Measurements from ENCODE around the gene RFC2.

RFC2 gene

GRCh38 chr7:74183653-74184450, 70.3 kb downstream of the RFC2 start:
- peaks cover 30% of the 10 kb centered on the region for H3K4me1 ChIP-seq (ENCODE audit: insufficient read depth, low read length)
- H3K27ac ChIP-seq (ENCODE audit: low read length): no peak overlapping the region
- H3K4me2 ChIP-seq (ENCODE audit: insufficient read depth, low read length): no peak overlapping the region
- no peak overlapping the region for H3K9ac ChIP-seq (ENCODE audit: low read depth, low read length)
- no peak overlapping the region for H3K4me3 ChIP-seq (ENCODE audit: low read depth in 1 of 2, low read length in 2 of 2)
- H3K79me2 ChIP-seq (ENCODE audit: insufficient read depth, low read length): peaks cover 100% of the 10 kb centered on the region
- H2AFZ ChIP-seq (ENCODE audit: low read depth, low read length): no peak overlapping the region
- H4K20me1 ChIP-seq (ENCODE audit: insufficient read depth, low read length): peaks cover 99% of the 10 kb centered on the region
- ATAC-seq (ENCODE audit: insufficient read depth, low read depth) (peak; percentile 39), DNase-seq (no peak)
- TF ChIP-seq CTCF (IDR thresholded peaks at IDR 0.05; ENCODE audit: borderline replicate concordance, extremely low read depth, low read length, poor library complexity, severe bottlenecking) (peak; percentile 38), EZH2 (IDR thresholded peaks at IDR 0.05; ENCODE audit: borderline replicate concordance, low read depth, low read length, severe bottlenecking) (no peak)
- no peaks in the 10 kb centered on the region for H3K27me3 ChIP-seq (ENCODE audit: insufficient read depth, low read length, poor library complexity)
- no peaks in the 10 kb centered on the region for H3K9me3 ChIP-seq (ENCODE audit: insufficient read depth, low read length, severe bottlenecking)
- peaks cover 90% of the 10 kb centered on the region for H3K36me3 ChIP-seq (ENCODE audit: insufficient read depth, low read length)

- Histone ChIP-seq H3K27me3 (ENCODE audit: insufficient read depth, low read length, poor library complexity) (no peaks in the 10 kb centered on the region), H3K36me3 (ENCODE audit: insufficient read depth, low read length) (peaks cover 90% of the 10 kb centered on the region), H3K9me3 (ENCODE audit: insufficient read depth, low read length, severe bottlenecking) (no peaks in the 10 kb centered on the region), H3K27ac (ENCODE audit: low read length) (no peak overlapping the region), H4K20me1 (ENCODE audit: insufficient read depth, low read length) (peaks cover 99% of the 10 kb centered on the region), H3K9ac (ENCODE audit: low read depth, low read length) (no peak overlapping the region), H3K4me1 (ENCODE audit: insufficient read depth, low read length) (peaks cover 37% of the 10 kb centered on the region), H3K4me2 (ENCODE audit: insufficient read depth, low read length) (no peak overlapping the region), H3K4me3 (ENCODE audit: low read depth in 1 of 2, low read length in 2 of 2) (no peak overlapping the region), H2AFZ (ENCODE audit: low read depth, low read length) (no peak overlapping the region), H3K79me2 (ENCODE audit: insufficient read depth, low read length) (peaks cover 100% of the 10 kb centered on the region)
- TF ChIP-seq EZH2 (IDR thresholded peaks at IDR 0.05; ENCODE audit: borderline replicate concordance, low read depth, low read length, severe bottlenecking): no peak
- no peak for TF ChIP-seq CTCF (IDR thresholded peaks at IDR 0.05; ENCODE audit: borderline replicate concordance, extremely low read depth, low read length, poor library complexity, severe bottlenecking)
- DNase-seq (no peak), ATAC-seq (ENCODE audit: insufficient read depth, low read depth) (no peak)
Measured at GRCh38 chr7:74183142-74183541, 71.1 kb downstream of the RFC2 start.

GRCh38 chr7:74182453-74183090, 71.6 kb downstream of the RFC2 start:
- Histone ChIP-seq H2AFZ (ENCODE audit: low read depth, low read length) (no peak overlapping the region), H3K79me2 (ENCODE audit: insufficient read depth, low read length) (peaks cover 100% of the 10 kb centered on the region), H3K36me3 (ENCODE audit: insufficient read depth, low read length) (peaks cover 90% of the 10 kb centered on the region), H3K27ac (ENCODE audit: low read length) (no peak overlapping the region), H4K20me1 (ENCODE audit: insufficient read depth, low read length) (peaks cover 99% of the 10 kb centered on the region), H3K4me3 (ENCODE audit: low read depth in 1 of 2, low read length in 2 of 2) (no peak overlapping the region), H3K4me1 (ENCODE audit: insufficient read depth, low read length) (peaks cover 41% of the 10 kb centered on the region), H3K9ac (ENCODE audit: low read depth, low read length) (no peak overlapping the region), H3K27me3 (ENCODE audit: insufficient read depth, low read length, poor library complexity) (no peaks in the 10 kb centered on the region), H3K9me3 (ENCODE audit: insufficient read depth, low read length, severe bottlenecking) (no peaks in the 10 kb centered on the region), H3K4me2 (ENCODE audit: insufficient read depth, low read length) (no peak overlapping the region)
- ATAC-seq (ENCODE audit: insufficient read depth, low read depth) (no peak), DNase-seq (no peak)
- TF ChIP-seq CTCF (IDR thresholded peaks at IDR 0.05; ENCODE audit: borderline replicate concordance, extremely low read depth, low read length, poor library complexity, severe bottlenecking) (no peak), EZH2 (IDR thresholded peaks at IDR 0.05; ENCODE audit: borderline replicate concordance, low read depth, low read length, severe bottlenecking) (no peak)

Data from DND-41 (cell line).